ENCODE measurements around the gene LCLAT1.

LCLAT1 gene

DNA sequence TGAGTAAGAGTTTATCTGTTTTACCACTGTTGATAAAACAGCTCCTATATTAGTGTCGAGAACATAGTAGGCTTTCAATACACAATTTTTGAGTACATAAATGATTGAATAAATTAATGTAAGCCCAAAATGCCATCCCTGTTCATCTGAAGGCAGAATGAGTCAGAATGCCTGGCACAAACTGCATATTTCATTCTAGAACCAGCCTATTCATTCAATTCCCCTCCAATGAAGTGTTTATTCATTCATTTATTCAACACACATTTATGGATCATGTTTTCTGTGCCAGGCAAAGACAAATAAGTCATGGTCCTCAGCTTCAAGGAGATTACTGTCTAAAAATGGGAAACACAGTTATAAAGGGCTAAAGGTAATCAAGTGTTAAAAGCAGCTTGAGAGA is 22.8 kb upstream of the LCLAT1 start:
- DNase-seq: no peak

DNA sequence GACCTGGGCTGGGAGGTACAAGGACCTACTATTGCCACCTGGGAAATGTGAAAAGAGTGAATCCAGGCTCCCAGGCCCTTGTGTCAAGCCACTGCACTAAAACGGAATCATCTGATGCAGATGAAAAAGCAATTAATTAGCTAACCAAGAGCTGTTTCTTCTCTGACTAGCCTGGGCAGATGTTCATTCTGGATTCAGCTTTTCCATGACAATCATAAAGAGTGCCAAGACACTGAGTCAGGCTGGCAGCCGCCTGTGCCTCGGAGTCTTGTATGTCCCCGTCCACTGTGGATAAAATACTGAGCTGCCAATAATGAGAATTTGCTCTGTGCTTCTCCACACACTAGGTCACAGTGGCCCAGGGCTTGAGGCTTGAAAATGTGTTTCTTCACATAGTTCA is 21.7 kb upstream of the LCLAT1 start:
- DNase-seq: no peak

DNA sequence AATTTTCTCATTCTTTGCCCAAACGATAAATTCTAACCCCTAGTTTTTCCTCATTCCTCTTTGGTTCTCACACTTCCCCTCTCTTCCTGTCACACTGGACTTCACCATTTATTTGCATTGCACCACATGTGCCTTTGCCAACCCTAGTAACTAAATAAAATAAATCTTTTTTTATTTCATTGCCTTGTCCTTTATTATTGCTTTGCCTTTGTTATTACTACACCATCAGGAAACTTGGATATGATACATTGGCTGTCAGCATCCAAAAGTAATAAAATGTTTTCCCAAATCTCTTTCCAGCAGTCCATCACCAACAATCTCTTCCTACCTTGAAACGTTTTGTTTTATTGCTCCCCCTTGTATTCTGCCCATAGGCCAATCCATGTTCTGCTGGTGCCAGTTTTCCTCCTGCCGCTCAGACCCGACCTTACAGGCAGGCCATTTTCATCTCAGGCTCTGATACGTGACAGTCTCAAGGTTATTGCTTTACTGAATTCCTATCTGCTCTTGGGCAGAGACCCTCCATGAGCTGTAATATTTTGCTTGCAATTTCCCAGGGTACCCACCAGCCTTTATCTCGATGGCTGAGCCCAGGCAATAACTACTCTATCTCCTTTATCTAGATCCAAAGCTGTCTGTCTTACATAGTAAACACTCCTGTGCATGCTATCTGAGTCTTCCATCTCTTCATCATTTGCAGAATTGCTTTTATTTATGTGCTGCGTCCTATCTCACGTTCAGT is 19.3 kb upstream of the LCLAT1 start:
- DNase-seq: no peak

DNA sequence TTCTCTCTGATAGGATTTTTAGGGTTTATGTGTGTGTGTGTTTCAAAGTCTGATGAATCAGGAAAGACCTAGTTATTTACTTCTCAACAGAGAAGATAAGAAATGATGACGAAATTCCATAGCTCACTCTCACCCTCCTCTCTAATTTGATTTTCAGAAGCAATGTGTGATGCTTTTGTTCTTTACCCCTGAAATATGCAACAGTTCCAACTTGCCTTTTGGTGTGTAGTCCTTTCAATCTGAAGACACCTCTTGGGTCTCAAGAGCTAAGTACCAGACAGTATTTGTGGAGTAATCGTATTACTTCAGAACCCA is 18.7 kb upstream of the LCLAT1 start:
- DNase-seq: no peak

DNA sequence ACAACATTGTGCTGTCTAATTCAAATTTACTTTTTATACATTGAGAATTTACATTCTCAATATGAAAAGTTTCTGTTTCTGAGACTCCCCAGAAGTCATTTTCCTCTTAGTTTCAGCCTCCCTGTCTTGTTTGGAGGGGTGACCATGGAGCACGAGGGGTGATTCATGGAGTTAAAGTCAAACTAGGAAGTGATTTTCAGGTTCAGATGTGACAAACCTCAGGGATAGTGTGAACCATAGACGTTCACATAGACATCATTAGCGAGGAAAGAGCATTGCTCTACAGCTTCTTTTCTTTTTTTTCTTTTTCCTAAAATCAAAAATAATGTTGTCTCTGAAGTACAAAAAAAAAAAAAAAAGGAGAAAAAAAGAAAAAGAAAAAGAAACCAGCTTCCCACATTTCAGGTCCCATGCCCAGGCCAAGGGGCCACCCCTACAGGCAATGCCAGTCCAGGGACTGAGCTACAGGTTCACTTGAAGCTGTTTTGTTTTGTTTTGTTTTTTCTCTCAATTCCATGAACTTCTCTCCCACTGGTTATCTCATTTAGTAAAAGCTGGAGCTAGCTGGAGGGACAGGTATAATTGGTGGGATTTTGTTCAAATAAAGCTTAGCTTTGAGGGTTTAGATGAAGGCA is 18.1 kb upstream of the LCLAT1 start:
- DNase-seq: no peak

- no peak for DNase-seq
These were observed 13.3 kb upstream of the LCLAT1 start for GRCh38 chr2:30433541-30434299.

- no peak for DNase-seq
These were observed 12.3 kb upstream of the LCLAT1 start for GRCh38 chr2:30434708-30435107.

DNA sequence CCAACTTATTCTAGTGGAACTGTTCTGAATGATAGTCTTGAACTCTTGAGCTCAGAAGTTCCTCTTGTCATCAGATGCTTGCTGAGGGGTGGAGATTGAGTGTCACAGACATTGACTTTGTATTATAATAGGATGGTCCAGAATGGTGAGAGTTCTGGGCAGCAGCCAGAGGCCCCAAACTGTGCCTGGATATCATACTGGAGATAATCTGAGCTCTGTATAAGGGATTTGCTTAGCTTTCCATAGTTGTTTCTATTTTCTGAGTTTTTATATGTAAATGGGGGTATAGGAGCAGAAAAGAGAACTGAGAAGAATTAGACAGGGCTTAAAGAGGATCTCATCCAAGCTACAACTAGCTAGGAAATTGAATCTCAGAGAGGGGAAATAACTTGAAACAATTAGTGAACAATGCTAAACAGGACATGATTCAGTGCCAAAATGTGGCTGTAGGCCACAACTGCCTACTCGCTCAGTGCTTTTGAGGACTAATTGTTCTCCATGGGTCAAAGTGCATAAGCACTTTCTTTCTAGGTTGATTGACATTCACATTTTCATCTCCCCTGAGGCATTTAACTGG is 10.1 kb upstream of the LCLAT1 start:
- no peak for DNase-seq

DNA sequence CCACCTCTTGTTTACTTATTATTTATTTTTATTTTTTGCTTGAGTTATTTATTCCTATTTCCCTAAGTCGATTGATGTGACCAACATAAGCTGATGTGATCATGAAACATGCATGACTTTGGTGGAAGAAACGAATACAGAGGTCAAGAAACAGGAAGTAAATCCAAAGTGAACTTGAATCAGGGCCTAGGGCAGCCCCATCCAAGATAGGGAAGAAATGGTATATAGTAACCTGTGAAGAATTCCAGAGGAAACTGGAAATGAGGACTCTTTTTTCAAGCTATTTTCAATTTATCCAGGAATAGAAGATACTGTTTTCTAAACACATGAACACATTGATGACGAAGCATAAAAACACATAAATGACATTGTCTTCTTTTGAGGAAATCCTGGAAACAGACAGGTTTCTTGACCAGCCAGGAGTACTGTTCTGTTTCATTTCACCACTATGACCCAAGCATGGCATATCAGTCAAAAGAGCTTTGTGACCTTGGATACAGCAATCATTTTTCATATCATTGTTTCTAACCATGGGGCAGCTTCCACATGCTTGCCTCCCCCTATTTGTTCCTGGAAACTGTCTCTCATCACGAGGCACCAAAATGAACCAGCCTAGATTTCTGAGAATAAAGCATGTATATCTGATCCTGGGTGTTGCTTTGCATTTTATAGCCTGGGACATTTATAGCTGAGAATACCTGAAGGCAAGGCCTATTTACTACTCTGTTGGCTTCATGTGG is 9.1 kb upstream of the LCLAT1 start:
- no peak for DNase-seq

- no peak for DNase-seq
These were observed 7.8 kb upstream of the LCLAT1 start for GRCh38 chr2:30439296-30439695.

- no peak for DNase-seq
These were observed 7.2 kb upstream of the LCLAT1 start for GRCh38 chr2:30439879-30440278.

GRCh38 chr2:30441023-30441422 is 6.0 kb upstream of the LCLAT1 start:
- DNase-seq: no peak

DNA sequence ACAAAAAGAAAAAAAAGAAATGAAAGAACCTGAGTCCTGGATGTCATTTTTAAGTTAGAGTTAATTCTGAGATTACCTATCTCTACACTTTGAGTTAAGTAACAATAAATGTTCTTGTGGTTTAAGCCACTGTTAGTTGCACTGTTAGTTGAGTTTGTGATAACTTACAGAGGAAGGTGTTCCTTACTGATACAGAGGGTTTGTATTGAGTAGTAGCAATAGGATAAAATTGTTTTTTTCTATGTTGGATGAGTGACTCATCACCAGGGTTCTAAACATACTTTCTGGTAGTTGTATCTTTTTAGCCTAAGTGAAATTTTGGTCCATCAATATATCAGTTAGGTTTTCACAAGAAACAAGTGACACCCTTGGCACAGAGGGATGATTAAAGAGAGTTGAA is 4.0 kb upstream of the LCLAT1 start:
- no peak for DNase-seq

DNA sequence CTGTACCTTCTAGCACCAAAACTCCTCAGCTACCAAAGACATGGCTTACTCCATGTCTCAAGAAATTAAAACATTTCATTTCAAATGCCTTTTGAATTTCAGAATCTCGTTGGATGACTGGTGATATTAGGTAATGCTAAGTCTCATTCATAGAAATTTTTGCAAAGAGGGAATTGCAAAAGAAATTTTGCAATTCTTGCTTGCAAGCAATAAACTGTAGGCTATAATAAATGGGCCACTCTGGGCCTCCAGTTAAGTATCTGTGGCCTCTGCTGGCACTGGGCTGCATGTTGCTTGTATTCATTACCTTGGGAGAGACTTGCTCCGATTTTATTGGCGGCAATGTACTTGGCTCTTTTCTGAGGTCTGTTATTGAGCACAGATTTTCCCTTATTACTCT is 2.8 kb upstream of the LCLAT1 start:
- DNase-seq: no peak

DNA sequence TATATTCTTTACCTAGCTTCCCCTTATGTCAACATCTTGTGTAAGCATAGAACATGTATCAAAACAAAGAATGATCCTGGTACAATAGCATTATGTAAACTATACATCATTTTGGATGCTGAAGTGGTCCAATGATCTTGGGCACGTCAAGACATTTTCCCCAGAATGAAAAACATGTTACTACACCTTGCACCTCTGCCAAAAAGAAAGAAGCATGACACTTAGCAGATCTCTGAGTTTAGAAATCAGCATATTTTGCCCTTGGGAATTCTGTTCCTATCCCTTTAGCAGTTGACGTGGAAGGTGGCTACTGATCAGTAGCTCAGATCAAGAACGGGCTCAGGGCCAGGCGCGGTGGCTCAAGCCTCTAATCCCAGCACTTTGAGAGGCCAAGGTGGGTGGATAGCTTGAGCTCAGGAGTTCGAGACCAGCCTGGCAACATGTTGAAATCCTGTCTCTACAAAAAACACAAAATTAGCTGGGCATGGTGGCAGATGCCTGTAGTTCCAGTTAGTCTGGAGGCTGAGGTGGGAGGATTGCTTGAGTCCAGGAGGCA is 1.7 kb upstream of the LCLAT1 start:
- DNase-seq: no peak

GRCh38 chr2:30446602-30447148 is 371 bp upstream of the LCLAT1 start:
- no peak for DNase-seq

GRCh38 chr2:30448308-30448707 is 1.3 kb downstream of the LCLAT1 start:
- DNase-seq: no peak

DNA sequence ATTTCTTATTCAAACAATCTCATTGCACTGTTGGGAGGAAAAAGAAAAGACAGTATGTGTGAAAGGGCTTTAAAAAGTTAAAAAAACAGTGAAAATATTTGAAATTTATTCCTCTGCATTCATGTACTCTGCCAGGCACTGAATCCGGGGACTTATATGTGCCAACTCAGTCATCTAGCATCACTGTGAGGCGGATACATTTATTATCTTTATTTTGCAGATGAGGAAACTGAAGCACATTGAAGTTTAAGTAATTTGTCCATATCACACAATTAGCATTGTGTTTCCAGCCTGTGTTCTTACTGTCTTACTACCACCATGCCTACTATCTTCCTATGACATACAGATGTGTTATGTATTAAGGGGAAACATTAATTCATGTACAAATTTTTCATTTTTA is 1.8 kb downstream of the LCLAT1 start:
- DNase-seq: no peak

DNA sequence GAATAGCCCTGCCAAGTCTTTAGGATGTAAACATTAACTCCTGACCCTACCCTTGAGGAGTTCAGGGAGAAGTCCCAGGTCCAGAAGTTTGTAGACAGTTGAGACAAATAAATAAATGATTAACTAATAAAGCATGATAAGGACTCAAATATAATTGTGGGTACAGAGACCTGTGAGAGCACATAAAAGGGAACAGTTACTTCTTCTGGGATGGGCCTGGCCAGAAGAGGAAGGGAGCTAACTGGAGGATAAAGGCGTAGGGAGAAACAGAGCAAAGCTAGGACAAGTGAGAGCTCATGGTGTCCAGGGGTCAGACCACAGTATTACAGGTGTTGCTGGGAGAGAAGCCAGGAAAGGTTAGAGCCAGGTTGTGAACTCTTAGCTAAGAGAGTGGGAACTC is 3.0 kb downstream of the LCLAT1 start:
- no peak for DNase-seq

DNA sequence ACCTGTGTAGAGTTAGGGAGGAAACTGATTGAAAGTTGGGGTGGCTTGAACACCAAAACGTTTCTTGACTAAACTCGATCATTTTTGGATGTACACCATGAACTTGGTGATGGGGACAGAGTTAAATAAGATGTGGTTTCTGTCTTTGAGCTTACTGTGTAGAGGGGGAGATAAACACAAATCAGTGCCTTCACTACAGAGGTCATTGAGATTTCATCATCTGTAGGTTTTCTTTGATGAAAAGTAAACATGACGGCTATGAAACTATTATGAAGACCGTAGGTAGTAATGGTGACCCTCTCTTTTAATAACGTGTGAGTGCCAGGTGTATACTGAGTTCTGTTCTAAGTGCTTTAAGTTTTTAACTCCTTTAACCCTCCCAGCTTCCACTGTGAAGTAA is 6.5 kb downstream of the LCLAT1 start:
- no peak for DNase-seq

DNA sequence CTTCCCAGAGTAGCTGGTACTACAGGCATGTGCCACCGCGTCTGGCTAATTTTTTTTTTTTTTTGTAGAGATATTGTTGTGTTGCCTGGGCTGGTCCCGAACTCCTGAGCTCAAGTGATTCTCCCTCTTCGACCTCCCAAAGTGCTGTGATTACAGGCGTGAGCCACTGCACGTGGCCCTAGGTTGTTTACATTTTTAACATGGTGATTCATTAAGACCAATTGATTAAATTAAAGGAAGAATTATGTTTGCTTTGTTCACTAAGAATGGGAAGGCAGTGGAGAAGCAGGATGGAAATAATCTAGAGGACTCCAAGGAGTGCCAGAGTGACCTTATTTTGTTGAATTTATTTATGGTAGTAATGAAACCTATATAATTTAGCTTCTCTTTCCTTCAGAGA is 7.5 kb downstream of the LCLAT1 start:
- no peak for DNase-seq

GRCh38 chr2:30455114-30455738 is 8.2 kb downstream of the LCLAT1 start:
- no peak for DNase-seq
